DND-41 (cell line): Measurements from ENCODE around the gene PDE4D.

Source experiments
- ATAC-seq: fragments of 200-7000 bp; cut with Tn5 transposase; 3 replicates; pipeline ENCODE4 v1.9.1; 2021; ENCODE audit warnings: low read depth; ENCODE audit not compliant: insufficient read depth
- DNase-seq: peaks from one replicate; pipeline ENCODE4 v3.0.0-alpha.2; 2020
- H2AFZ ChIP-seq: 2 replicates; pipeline ENCODE4 v1.6.0; 2012; ENCODE audit warnings: low read depth, low read length
- H3K27ac ChIP-seq: 2 replicates; pipeline ENCODE4 v1.5.1; 2012; ENCODE audit warnings: low read length, inconsistent platforms
- H3K27me3 ChIP-seq: fragments of 200-600 bp; sonication (generic); 2 replicates; pipeline ENCODE4 v1.6.0; 2012; ENCODE audit warnings: low read length, mild to moderate bottlenecking, inconsistent platforms; ENCODE audit not compliant: insufficient read depth, poor library complexity
- H3K36me3 ChIP-seq: 2 replicates; pipeline ENCODE4 v1.5.1; 2012; ENCODE audit warnings: low read length, inconsistent platforms; ENCODE audit not compliant: insufficient read depth
- H3K4me1 ChIP-seq: 2 replicates; pipeline ENCODE4 v1.5.1; 2012; ENCODE audit warnings: mild to moderate bottlenecking, low read length; ENCODE audit not compliant: insufficient read depth
- H3K4me2 ChIP-seq: 2 replicates; pipeline ENCODE4 v1.6.0; 2012; ENCODE audit warnings: mild to moderate bottlenecking, moderate library complexity, low read length, inconsistent platforms; ENCODE audit not compliant: insufficient read depth
- H3K4me3 ChIP-seq, 2 experiments: fragments of 200-600 bp in 1 of 2; shearing (Covaris generic) in 1 of 2; 2 replicates each; pipeline ENCODE4 v1.5.1; 2012 to 2016; ENCODE audit warnings: inconsistent platforms in 2 of 2, low read length in 2 of 2, mild to moderate bottlenecking in 2 of 2, low read depth in 1 of 2, moderate library complexity in 1 of 2
- H3K79me2 ChIP-seq: 2 replicates; pipeline ENCODE4 v1.6.0; 2012; ENCODE audit warnings: low read length, inconsistent platforms; ENCODE audit not compliant: insufficient read depth
- H3K9ac ChIP-seq: 2 replicates; pipeline ENCODE4 v1.6.0; 2012; ENCODE audit warnings: low read depth, mild to moderate bottlenecking, inconsistent platforms, low read length, moderate library complexity
- H3K9me3 ChIP-seq: 2 replicates; pipeline ENCODE4 v1.5.1; 2012; ENCODE audit warnings: low read length, moderate library complexity, mild to moderate bottlenecking, inconsistent platforms; ENCODE audit not compliant: insufficient read depth, severe bottlenecking
- H4K20me1 ChIP-seq: 2 replicates; pipeline ENCODE4 v1.6.0; 2012; ENCODE audit warnings: low read length; ENCODE audit not compliant: insufficient read depth
- CTCF ChIP-seq: IDR thresholded peaks from 2 replicates; pipeline ENCODE4 v1.5.1; 2012; ENCODE audit warnings: borderline replicate concordance, low read length, moderate library complexity, mild to moderate bottlenecking; ENCODE audit not compliant: poor library complexity, severe bottlenecking; ENCODE audit errors: extremely low read depth
- EZH2 ChIP-seq: IDR thresholded peaks from 3 replicates; pipeline ENCODE4 v1.6.1; 2012; ENCODE audit warnings: borderline replicate concordance, low read depth, mild to moderate bottlenecking, moderate library complexity, low read length, inconsistent platforms; ENCODE audit not compliant: severe bottlenecking

The PDE4D gene

GRCh38 chr5:58925627-58926540 lies 967.6 kb downstream of the PDE4D start:
- DNase-seq: no peak
- no peak overlapping the region for H3K4me2 ChIP-seq
- no peaks in the 10 kb centered on the region for H3K36me3 ChIP-seq

GRCh38 chr5:58924306-58924705 lies 969.2 kb downstream of the PDE4D start:
- H3K27ac ChIP-seq: no peak overlapping the region

More at GRCh38 chr5:58925627-58926540, 967.6 kb downstream of the PDE4D start:
- H3K79me2 ChIP-seq: no peaks in the 10 kb centered on the region
- H3K27ac ChIP-seq: no peak overlapping the region
- no peaks in the 10 kb centered on the region for H3K9me3 ChIP-seq
- H4K20me1 ChIP-seq: no peaks in the 10 kb centered on the region
- no peak for ATAC-seq
- TF ChIP-seq EZH2: no peak
- TF ChIP-seq CTCF: no peak
- H3K4me3 ChIP-seq: no peak overlapping the region
- no peaks in the 10 kb centered on the region for H3K4me1 ChIP-seq
- H3K9ac ChIP-seq: no peak overlapping the region
- H2AFZ ChIP-seq: no peak overlapping the region
- peaks cover 10% of the 10 kb centered on the region for H3K27me3 ChIP-seq

GRCh38 chr5:58923355-58923754 lies 970.2 kb downstream of the PDE4D start:
- H3K27me3 ChIP-seq: peaks cover 10% of the 10 kb centered on the region
- no peaks in the 10 kb centered on the region for H3K4me1 ChIP-seq
- no peak for DNase-seq
- H3K36me3 ChIP-seq: no peaks in the 10 kb centered on the region
- no peak for TF ChIP-seq EZH2
- TF ChIP-seq CTCF: no peak
- no peak overlapping the region for H3K4me3 ChIP-seq
- no peaks in the 10 kb centered on the region for H4K20me1 ChIP-seq
- no peaks in the 10 kb centered on the region for H3K9me3 ChIP-seq
- no peaks in the 10 kb centered on the region for H3K79me2 ChIP-seq
- no peak for ATAC-seq
- H3K9ac ChIP-seq: no peak overlapping the region
- H3K27ac ChIP-seq: no peak overlapping the region
- no peak overlapping the region for H2AFZ ChIP-seq
- H3K4me2 ChIP-seq: no peak overlapping the region

More at GRCh38 chr5:58924306-58924705, 969.2 kb downstream of the PDE4D start:
- Histone ChIP-seq H3K79me2 (no peaks in the 10 kb centered on the region), H3K9ac (no peak overlapping the region), H3K4me3 (no peak overlapping the region), H3K4me2 (no peak overlapping the region), H4K20me1 (no peaks in the 10 kb centered on the region), H3K36me3 (no peaks in the 10 kb centered on the region), H2AFZ (no peak overlapping the region), H3K4me1 (no peaks in the 10 kb centered on the region), H3K27me3 (peaks cover 10% of the 10 kb centered on the region), H3K9me3 (no peaks in the 10 kb centered on the region)
- ATAC-seq: no peak
- DNase-seq: no peak
- no peak for TF ChIP-seq CTCF
- TF ChIP-seq EZH2: no peak
